ENCODE data around the gene GHR. TPM values are rescaled to one million over a fixed set of nuclear protein-coding genes. Genes with fewer than 3 reads are reported as not detected.

Gene GHR
- polyA plus RNA-seq, 3 donors, result not detected

- WGBS (ENCODE audit: insufficient coverage), result 100% methylated on average over 1 of the region's 2 CpGs
- Histone ChIP-seq H3K27me3 (ENCODE audit: control insufficient read depth in 2 of 2, insufficient read depth in 2 of 2, low read length in 2 of 2) (no peaks in the 10 kb centered on the region), H3K4me1 (ENCODE audit: control insufficient read depth in 1 of 2, insufficient read depth in 2 of 2, low read length in 2 of 2) (no peaks in the 10 kb centered on the region), H4K20me1 (ENCODE audit: insufficient read depth, low read length) (no peaks in the 10 kb centered on the region), H3K4me2 (replicated peaks; ENCODE audit: extremely low read depth, low read length, poor library complexity, severe bottlenecking) (no peak overlapping the region), H3K79me2 (ENCODE audit: insufficient read depth, low read length) (no peaks in the 10 kb centered on the region), H3K27ac (ENCODE audit: low read depth in 1 of 2, low read length in 2 of 2) (no peak overlapping the region), H3K9ac (ENCODE audit: insufficient read depth, low read length, poor library complexity, severe bottlenecking) (no peak overlapping the region), H2AFZ (ENCODE audit: insufficient read depth, low read depth, low read length, poor library complexity, severe bottlenecking) (no peak overlapping the region), H3K9me3 (replicated peaks in 1 of 2; ENCODE audit: control insufficient read depth in 1 of 2, insufficient read depth in 1 of 2, low read length in 2 of 2) (peaks cover 0 to 5% of the 10 kb centered on the region in 2 donors), H3K4me3 (replicated peaks in 1 of 3; ENCODE audit: low read depth in 2 of 3, low read length in 3 of 3) (no peak overlapping the region), H3K36me3 (replicated peaks in 1 of 2; ENCODE audit: control insufficient read depth in 1 of 2, insufficient read depth in 2 of 2, low read length in 2 of 2) (no peaks in the 10 kb centered on the region)
- Mint-ChIP-seq H3K36me3 (no peaks in the 10 kb centered on the region), H3K27ac (no peak overlapping the region), H3K4me3 (no peak overlapping the region), H3K27me3 (ENCODE audit: low read depth in 3 of 3) (no peaks in the 10 kb centered on the region), H3K4me1 (no peaks in the 10 kb centered on the region), H3K9me3 (peaks cover 3 to 17% (median 11%) of the 10 kb centered on the region in 7 donors)
- intact Hi-C loops (cut with micrococcal nuclease), result no loop called here
- DNase-seq, result no peak
- no peak for TF ChIP-seq CTCF (IDR thresholded peaks at IDR 0.05)
Measured at GRCh38 chr5:42668254-42668653, 245.0 kb downstream of the GHR start.

GRCh38 chr5:42672925-42673324 is 249.7 kb downstream of the GHR start:
- Histone ChIP-seq H3K79me2 (ENCODE audit: insufficient read depth, low read length) (no peaks in the 10 kb centered on the region), H4K20me1 (ENCODE audit: insufficient read depth, low read length) (no peaks in the 10 kb centered on the region), H2AFZ (ENCODE audit: insufficient read depth, low read depth, low read length, poor library complexity, severe bottlenecking) (no peak overlapping the region), H3K4me2 (replicated peaks; ENCODE audit: extremely low read depth, low read length, poor library complexity, severe bottlenecking) (no peak overlapping the region), H3K9ac (ENCODE audit: insufficient read depth, low read length, poor library complexity, severe bottlenecking) (no peak overlapping the region), H3K36me3 (replicated peaks in 1 of 2; ENCODE audit: control insufficient read depth in 1 of 2, insufficient read depth in 2 of 2, low read length in 2 of 2) (no peaks in the 10 kb centered on the region), H3K4me3 (replicated peaks in 1 of 3; ENCODE audit: low read depth in 2 of 3, low read length in 3 of 3) (no peak overlapping the region), H3K4me1 (ENCODE audit: control insufficient read depth in 1 of 2, insufficient read depth in 2 of 2, low read length in 2 of 2) (no peaks in the 10 kb centered on the region), H3K27ac (ENCODE audit: low read depth in 1 of 2, low read length in 2 of 2) (no peak overlapping the region), H3K27me3 (ENCODE audit: control insufficient read depth in 2 of 2, insufficient read depth in 2 of 2, low read length in 2 of 2) (no peaks in the 10 kb centered on the region), H3K9me3 (replicated peaks in 1 of 2; ENCODE audit: control insufficient read depth in 1 of 2, insufficient read depth in 1 of 2, low read length in 2 of 2) (peaks cover 0 to 8% of the 10 kb centered on the region in 2 donors)
- TF ChIP-seq CTCF (IDR thresholded peaks at IDR 0.05), result no peak
- Mint-ChIP-seq H3K4me3 (no peak overlapping the region), H3K4me1 (peaks cover 5% of the 10 kb centered on the region), H3K27ac (no peak overlapping the region), H3K27me3 (ENCODE audit: low read depth in 3 of 3) (no peaks in the 10 kb centered on the region), H3K36me3 (no peaks in the 10 kb centered on the region), H3K9me3 (peaks cover 3 to 17% (median 11%) of the 10 kb centered on the region in 7 donors)
- no peak for DNase-seq
- 60% methylated on average over 1 of the region's 4 CpGs for WGBS (ENCODE audit: insufficient coverage)
- intact Hi-C loops (cut with micrococcal nuclease), result no loop called here
